AG08395 (cell line): ENCODE data around the gene ADRA1B.

ENCODE experiments used
- DNase-seq: peaks from one replicate; pipeline ENCODE4 v3.0.0; 2012; ENCODE audit warnings: mixed read lengths, low spot score

Gene ADRA1B

DNA sequence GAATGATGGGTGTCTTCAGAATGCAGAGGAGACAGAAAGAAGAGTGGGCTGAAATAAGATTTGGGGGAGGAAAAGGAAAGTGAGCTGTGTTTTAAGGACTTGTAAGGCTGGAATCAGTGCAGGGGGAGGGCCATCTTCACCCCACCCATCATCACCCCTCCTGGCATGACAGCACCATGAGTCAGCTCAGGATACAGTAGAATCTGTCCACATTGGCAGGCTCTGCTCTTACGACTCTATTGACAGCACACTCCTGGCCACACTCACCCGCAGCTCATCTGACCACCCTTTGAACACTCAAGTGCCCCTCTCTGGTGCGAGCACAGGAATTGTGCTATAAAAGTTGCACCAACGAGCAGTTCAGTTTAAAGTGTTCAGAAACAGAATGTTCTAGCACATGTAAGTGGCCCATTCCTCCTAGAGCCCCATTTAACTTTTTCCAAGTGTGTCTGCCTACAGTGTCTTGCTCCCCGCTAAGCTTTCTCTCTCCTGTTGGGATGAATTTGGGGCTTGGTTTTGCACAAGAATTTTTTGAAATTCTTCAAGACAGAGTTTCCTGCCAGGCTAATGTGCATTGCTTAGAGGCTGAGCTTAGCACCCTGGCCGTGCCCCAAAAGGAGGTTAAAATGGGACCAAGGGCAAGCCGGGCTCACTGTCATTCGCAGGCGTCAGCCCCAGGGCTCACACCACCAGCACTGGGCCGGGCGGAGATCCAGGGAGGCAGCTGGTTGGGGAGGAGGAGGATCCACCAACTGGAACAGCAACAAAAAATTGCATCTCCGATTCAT, 12.0 kb downstream of the ADRA1B start:
- peak; percentile 90 for DNase-seq

DNA sequence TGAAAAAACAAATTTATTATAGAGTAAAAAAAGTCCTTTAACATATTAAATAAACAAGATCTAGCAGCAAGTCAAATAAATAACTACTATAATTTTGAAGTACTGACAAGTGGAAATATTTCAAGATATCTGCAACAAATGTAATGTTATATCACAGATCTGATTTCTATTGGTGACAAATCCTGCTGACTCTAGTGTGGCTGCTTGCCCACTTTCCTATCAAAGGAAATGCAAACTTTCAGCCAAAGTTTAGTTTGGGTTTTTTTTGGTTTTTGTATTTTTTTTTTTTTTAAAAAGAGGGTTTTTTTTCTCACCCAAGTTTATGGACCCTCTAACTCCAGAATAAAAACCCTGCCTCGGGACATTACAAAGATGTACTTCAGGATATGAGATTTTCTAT, 12.9 kb downstream of the ADRA1B start:
- DNase-seq: no peak

DNA sequence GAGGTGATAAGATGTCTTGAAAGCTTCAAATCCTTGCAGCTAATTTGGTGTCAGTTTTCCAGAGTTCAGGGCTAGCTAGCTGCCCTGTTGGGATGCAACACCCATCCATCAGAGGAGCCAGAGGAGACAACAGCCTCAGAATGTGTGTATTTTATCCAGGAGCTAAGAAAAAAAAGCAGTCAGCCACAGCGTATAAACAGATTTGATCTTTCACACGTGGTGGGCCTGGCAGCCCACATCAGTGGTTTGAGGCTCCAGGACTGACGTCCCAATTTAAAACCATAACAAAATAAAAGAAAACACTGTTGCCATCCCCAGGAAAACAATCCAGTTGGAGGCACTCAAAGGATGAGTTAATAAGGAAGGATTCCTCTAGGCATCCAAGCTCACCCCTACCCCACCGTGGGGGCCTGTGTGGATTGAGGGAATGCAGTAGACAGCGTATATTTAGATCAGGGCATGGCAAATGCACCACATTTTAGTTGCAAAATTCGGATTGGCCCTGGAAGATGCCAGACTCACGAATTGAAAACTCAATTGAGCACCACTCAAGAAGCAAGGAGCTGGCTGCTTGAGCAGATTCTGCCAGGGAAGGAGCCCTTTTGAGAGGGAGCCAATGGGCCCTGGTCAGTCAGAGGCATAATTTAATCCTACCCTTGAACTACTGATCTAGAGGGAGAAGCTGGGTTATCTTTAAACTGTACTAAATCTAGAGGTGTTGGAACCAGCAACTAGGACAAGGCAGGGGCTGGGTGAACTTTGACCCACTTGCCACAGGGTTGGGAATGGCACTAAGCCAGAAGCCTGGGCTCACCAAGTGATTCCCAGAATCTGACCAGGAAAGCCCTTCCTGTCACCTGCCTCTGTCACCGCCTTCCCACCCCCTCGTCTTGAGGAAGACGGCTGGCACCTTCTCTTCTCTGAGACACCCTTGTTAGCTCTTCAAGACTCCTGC, 17.5 kb downstream of the ADRA1B start:
- DNase-seq: no peak

- DNase-seq: no peak
Observed at GRCh38 chr5:159935946-159936345, 19.7 kb downstream of the ADRA1B start.

GRCh38 chr5:159936686-159937329, 20.5 kb downstream of the ADRA1B start:
- no peak for DNase-seq

- DNase-seq: no peak
Observed at GRCh38 chr5:159937580-159937979, 21.3 kb downstream of the ADRA1B start.

- no peak for DNase-seq
Observed at GRCh38 chr5:159943326-159943725, 27.0 kb downstream of the ADRA1B start.

- no peak for DNase-seq
Observed at GRCh38 chr5:159944056-159944600, 27.8 kb downstream of the ADRA1B start.

- DNase-seq: no peak
Observed at GRCh38 chr5:159945359-159945758, 29.1 kb downstream of the ADRA1B start.

GRCh38 chr5:159947708-159948358, 31.6 kb downstream of the ADRA1B start:
- DNase-seq: peak; percentile 68

GRCh38 chr5:159951387-159951786, 35.1 kb downstream of the ADRA1B start:
- DNase-seq: no peak

- peak; percentile 5 for DNase-seq
Observed at GRCh38 chr5:159951834-159952233, 35.6 kb downstream of the ADRA1B start.

DNA sequence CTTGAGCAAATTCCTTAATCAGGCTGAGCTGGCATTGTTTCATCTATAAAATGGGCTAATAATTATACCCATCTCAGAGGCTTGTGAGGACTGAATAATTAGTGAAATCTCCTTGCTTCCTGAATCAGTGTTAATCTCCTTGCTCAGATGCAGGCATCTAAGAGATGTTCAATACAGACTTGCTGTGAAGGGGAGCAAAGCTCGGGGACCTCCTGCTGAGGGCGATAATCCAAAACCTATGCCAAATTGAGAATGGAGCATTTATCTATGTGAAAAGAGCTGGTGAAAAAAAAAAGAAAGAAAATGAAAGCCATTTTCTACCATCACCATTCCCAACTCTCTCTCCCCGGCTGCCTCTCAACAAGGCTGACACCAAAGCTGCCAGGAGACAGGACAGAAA, 37.3 kb downstream of the ADRA1B start:
- no peak for DNase-seq

DNA sequence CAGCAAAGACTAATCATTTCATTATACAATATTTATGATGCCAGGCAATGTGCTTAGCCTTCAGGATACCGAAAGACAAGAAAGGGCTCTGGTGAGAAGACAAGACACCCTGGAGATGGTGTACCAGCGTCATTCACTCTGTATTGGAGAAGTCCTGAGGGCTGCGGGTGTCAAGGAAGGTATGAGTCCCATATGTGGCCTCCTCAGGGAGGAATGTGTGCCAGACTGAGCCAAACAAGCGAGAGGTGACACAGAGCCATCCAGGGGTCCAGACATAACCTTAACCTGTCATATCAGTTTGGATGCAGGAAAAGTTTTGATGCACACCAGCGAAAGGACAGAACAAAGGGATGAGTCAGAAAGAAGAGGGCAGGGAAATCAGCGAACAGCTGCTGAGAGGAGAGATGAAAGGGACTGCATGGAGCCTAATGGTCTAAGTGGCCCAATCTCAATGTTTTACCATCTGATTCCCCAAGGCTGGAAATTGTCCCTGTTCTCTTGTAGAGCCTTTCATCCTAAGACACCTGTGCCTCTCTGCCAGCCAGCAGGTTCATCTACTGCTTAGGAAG, 38.9 kb downstream of the ADRA1B start:
- DNase-seq: no peak

DNA sequence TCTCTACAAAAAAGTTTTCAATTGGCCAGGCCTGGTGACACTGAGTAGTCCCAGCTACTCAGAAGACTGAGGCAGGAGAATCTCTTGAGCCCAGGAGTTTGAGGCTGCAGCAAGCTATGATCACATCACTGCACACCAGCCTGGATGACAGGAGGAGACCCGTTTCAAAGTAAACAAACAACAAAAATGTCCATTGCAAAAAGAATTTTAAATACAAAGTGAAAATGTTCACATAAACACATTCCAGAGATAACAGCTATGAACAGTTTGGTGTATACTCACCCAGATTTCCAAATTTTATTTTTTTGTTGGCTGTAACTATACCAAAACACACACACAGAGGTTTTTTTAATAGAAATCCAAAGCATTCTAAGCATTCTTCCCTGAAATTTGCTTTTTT, 39.8 kb downstream of the ADRA1B start:
- DNase-seq: peak; percentile 22

DNA sequence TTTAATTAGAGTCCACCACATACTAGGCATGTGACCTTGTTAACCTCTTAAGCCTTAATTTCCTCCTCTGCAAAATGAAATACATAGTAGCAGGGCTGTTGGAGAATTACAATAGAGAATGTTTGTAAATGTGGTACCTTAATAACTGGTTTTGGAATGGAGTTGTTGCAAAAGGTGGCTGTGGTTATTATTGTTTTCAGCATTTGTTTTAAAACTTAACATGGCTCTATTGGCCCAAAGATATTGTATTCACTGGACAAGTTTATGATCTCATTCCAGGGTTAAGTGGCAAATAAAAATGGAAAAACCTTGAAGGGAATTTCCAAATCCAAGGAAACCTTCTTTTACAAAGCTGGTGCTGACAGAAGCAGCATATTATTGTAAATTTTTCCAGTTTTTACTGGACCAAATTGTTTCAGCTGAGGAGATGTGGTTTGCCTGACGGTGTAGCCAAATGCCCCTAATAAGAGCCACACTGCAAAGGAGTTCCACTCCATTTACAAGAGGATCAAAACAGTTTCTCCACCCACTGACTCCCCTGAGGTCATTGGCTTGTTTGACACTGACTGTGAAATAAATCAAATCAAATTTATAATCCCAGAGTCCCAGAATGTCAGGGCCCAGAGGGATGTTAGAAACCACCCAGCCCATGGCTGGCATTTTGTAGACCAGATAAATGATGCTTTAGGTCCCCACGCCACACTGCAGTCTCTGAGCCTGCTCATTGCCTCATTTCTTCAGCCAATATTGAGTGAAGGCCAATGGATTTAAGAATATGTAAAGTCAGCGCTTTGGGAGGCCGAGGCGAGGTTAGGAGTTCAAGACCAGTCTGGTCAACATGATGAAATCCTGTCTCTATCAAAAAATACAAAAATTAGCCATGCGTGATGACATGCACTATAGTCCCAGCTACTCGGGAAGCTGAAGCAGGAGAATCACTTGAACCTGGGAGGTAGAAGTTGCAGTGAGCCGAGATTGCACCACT, 45.2 kb downstream of the ADRA1B start:
- no peak for DNase-seq

DNA sequence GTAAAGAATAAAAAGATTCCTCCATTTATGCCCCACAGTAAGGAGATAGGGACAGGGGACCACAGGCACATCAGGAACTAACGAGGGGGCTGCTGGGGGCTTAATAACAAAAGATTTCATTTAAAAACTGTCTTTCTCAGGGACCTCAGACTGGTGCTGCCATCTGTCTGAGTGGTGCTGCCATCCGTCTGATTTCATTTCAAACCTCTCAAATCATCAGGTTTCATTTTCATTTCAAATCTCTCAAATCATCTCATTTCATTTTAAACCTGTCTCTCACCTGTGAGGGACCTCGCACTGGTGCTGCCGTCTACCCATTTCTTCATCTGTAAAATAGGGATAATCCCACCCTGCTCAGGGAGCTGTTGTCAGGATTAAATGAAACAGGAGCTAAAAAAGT, 45.9 kb downstream of the ADRA1B start:
- no peak for DNase-seq

GRCh38 chr5:159963935-159964334, 47.7 kb downstream of the ADRA1B start:
- DNase-seq: no peak

GRCh38 chr5:159965031-159965837, 49.0 kb downstream of the ADRA1B start:
- peak; percentile 81 for DNase-seq
